Heart left ventricle (tissue), 16 donors: ENCODE results near the gene PLXNA3. TPM values are rescaled to one million over a fixed set of nuclear protein-coding genes. Genes with fewer than 3 reads are reported as not detected.
"Not testable (repeated sequence)": the region's sequence is repeated elsewhere in the genome, so short reads cannot be mapped to it uniquely, and the experiment has no call there.

ENCODE experiments used
- ATAC-seq, 4 donors: fragments of 200-7000 bp; cut with Tn5 transposase; one replicate each; pipeline ENCODE4 v1.9.1; 2020 to 2022; ENCODE audit warnings: moderate library complexity in 4 of 4, mild to moderate bottlenecking in 3 of 4, moderate number of reproducible peaks in 1 of 4
- DNase-seq, 5 donors: peaks; one replicate each; pipeline ENCODE4 v3.0.0-alpha.2; 2020
- H3K27ac ChIP-seq, 12 donors: fragments of 200-600 bp; sonication (generic) in 4 of 12; one replicate each; pipeline versions ENCODE4 v1.5.0 to v1.8.0; 2016 to 2022; ENCODE audit warnings: mild to moderate bottlenecking in 2 of 12
- H3K27me3 ChIP-seq, 9 donors: fragments of 200-600 bp; sonication (generic) in 2 of 9; one replicate each; pipeline versions ENCODE4 v1.5.1 to v1.8.0; 2016 to 2022; ENCODE audit warnings: mild to moderate bottlenecking in 3 of 9
- H3K36me3 ChIP-seq, 9 donors: fragments of 200-600 bp; sonication (generic) in 2 of 9; one replicate each; pipeline versions ENCODE4 v1.5.0 to v1.8.0; 2018 to 2022; ENCODE audit warnings: mild to moderate bottlenecking in 2 of 9
- H3K4me1 ChIP-seq, 12 donors: fragments of 200-600 bp; sonication (generic) in 4 of 12; one replicate each; pipeline versions ENCODE4 v1.5.0 to v1.8.0; 2016 to 2022; ENCODE audit warnings: mild to moderate bottlenecking in 3 of 12
- H3K4me3 ChIP-seq, 12 donors: fragments of 200-600 bp; sonication (generic) in 4 of 12; one replicate each; pipeline versions ENCODE4 v1.5.0 to v1.8.0; 2017 to 2022; ENCODE audit warnings: mild to moderate bottlenecking in 9 of 12, moderate library complexity in 4 of 12
- H3K9me3 ChIP-seq, 12 donors: fragments of 200-600 bp; sonication (generic) in 4 of 12; one replicate each; pipeline versions ENCODE4 v1.5.0 to v1.8.0; 2016 to 2022; ENCODE audit warnings: mild to moderate bottlenecking in 1 of 12
- CTCF ChIP-seq, 12 donors: fragments of 200-600 bp; sonication (generic) in 4 of 12; IDR thresholded peaks; one replicate each; pipeline versions ENCODE4 v1.5.0 to v1.8.0; 2018 to 2022; ENCODE audit warnings: antibody characterized with exemption in 12 of 12, mild to moderate bottlenecking in 5 of 12
- POLR2A ChIP-seq, 2 donors: fragments of 450-650 bp; IDR thresholded peaks; one replicate each; pipeline ENCODE4 v1.6.1; 2017; ENCODE audit warnings: antibody characterized with exemption in 2 of 2, mild to moderate bottlenecking in 2 of 2, moderate library complexity in 2 of 2
- WGBS, 4 donors: extraction: QIAGEN DNeasy Blood & Tissue Kit in 2 of 4; methylation state at CpG; one replicate each; pipeline versions ENCODE4 v1.1.5 to v1.1.7; 2013 to 2018; 5-methylcytosine and 5-hydroxymethylcytosine counted together
- intact Hi-C, 10 donors: fragments of 100-400 bp; cut with DNase I; formaldehyde crosslinking; loops; one replicate each; pipeline versions ENCODE4 v1.11.1 to v1.14.2; 2022
- polyA plus RNA-seq, 2 donors: library from polyadenylated mRNA; stranded (reverse); fragments of 200-250 nt; gene quantifications; one replicate each; pipeline ENCODE4 v1.2.3, GENCODE V29; 2013
- total RNA-seq, 9 donors: library from RNA; depleted of rRNA in 2 of 9; stranded (reverse); fragments of >200 nt in 2 of 9; fragmentation: NEBNext Ultra II Directional in 3 of 9; extraction: Animal tissue kit (Norgen Biotek cat#: 25700) in 3 of 9; gene quantifications; one replicate each; pipeline versions ENCODE4 v1.1.0 to v1.2.4, GENCODE V29; 2016 to 2023
- donor health status: ischemic (EF 13 %, LVEDD 7.1; RV severe dilation, severe dysfunction).
- donor health status: healthy with polysubstance abuse.
- donor health status: DM: no; HTN: yes; CAD: no.
- donor health status: DM: no; HTN: no; CAD: no.
- donor health status: ischemic (EF 25% LVEDD 6.9; RV normal size, moderate dysfunction).
- donor health status: ischemic (EF 25% LVEDD 5.7; RV mildly dilated, moderate dysfunction).
- donor health status: healthy.
- donor health status: DM: yes; HTN: yes; CAD: no.
- donor health status: ischemic (EF 35%, LVEDD 5.7; RV mildly dilated, moderate dysfunction).
- donor health status: nonischemic (EF 11% LVEDD 7.7; RV severe dilation, severe dysfunction).
- donor health status: DM: yes; HTN: yes; CAD: no.
- donor health status: PGD.
- donor health status: ischemic (EF 29% LVEDD 5.4; RV normal size, mild dysfunction).
- donor health status: nonischemic (EF 23%, LVEDD 6.1; RV moderate dilation, normal function).

PLXNA3 gene
- total and polyA plus RNA-seq, 11 donors: 4.7 to 46.6 (median 12.6) TPM

GRCh38 chrX:154495472-154495922 lies 37.4 kb downstream of the PLXNA3 start:
- no peak for TF ChIP-seq POLR2A (IDR thresholded peaks at IDR 0.05)
- TF ChIP-seq CTCF (IDR thresholded peaks at IDR 0.05): no peak
- H3K36me3 ChIP-seq: no peaks in the 10 kb centered on the region
- 73 to 81% (median 78%) methylated on average over 6 of the region's 6 CpGs for WGBS, 4 donors
- DNase-seq (no peak), ATAC-seq (no peak)
- intact Hi-C loops: no loop called here
- no peak overlapping the region for H3K4me3 ChIP-seq
- no peaks in the 10 kb centered on the region for H3K27me3 ChIP-seq
- no peak overlapping the region for H3K27ac ChIP-seq
- peaks cover 0 to 5% (median 0%) of the 10 kb centered on the region in 12 donors for H3K4me1 ChIP-seq
- H3K9me3 ChIP-seq: no peaks in the 10 kb centered on the region

- H3K27me3 ChIP-seq, H3K4me3 ChIP-seq, H3K27ac ChIP-seq, ATAC-seq, intact Hi-C loops, H3K9me3 ChIP-seq, H3K36me3 ChIP-seq, DNase-seq, H3K4me1 ChIP-seq: not testable (repeated sequence)
- 73 to 90% (median 84%) methylated on average over 4 of the region's 4 CpGs for WGBS, 4 donors
Observed at GRCh38 chrX:154496591-154497137, 38.6 kb downstream of the PLXNA3 start.

GRCh38 chrX:154501423-154501822 lies 43.3 kb downstream of the PLXNA3 start:
- ATAC-seq, intact Hi-C loops: not testable (repeated sequence)

GRCh38 chrX:154502098-154502497 lies 44.0 kb downstream of the PLXNA3 start:
- no peaks in the 10 kb centered on the region for H3K27me3 ChIP-seq
- H3K36me3 ChIP-seq: peaks cover 0 to 16% (median 6%) of the 10 kb centered on the region in 9 donors
- ATAC-seq (no peak), DNase-seq (no peak)
- TF ChIP-seq POLR2A (IDR thresholded peaks at IDR 0.05): no peak
- no peaks in the 10 kb centered on the region for H3K9me3 ChIP-seq
- 79 to 90% (median 85%) methylated on average over 8 of the region's 8 CpGs for WGBS, 4 donors
- H3K4me3 ChIP-seq: no peak overlapping the region
- H3K27ac ChIP-seq: no peak overlapping the region
- intact Hi-C loops: no loop called here
- H3K4me1 ChIP-seq: no peaks in the 10 kb centered on the region

More at GRCh38 chrX:154501423-154501822, 43.3 kb downstream of the PLXNA3 start:
- H3K27me3 ChIP-seq, DNase-seq, H3K4me1 ChIP-seq, H3K27ac ChIP-seq, H3K9me3 ChIP-seq, H3K4me3 ChIP-seq: not testable (repeated sequence)
- peaks cover 0 to 13% (median 0%) of the 10 kb centered on the region in 9 donors for H3K36me3 ChIP-seq
- WGBS, 4 donors: 91 to 97% (median 95%) methylated on average over 7 of the region's 7 CpGs

- no peak for ATAC-seq
- intact Hi-C loops: no loop called here
- no peak for DNase-seq
- Histone ChIP-seq H3K36me3 (peaks cover 0 to 20% (median 8%) of the 10 kb centered on the region in 9 donors), H3K9me3 (no peaks in the 10 kb centered on the region), H3K27me3 (no peaks in the 10 kb centered on the region), H3K4me1 (no peaks in the 10 kb centered on the region), H3K4me3 (no peak overlapping the region), H3K27ac (no peak overlapping the region)
- WGBS, 4 donors: 84 to 92% (median 86%) methylated on average over 3 of the region's 3 CpGs
- TF ChIP-seq POLR2A (IDR thresholded peaks at IDR 0.05): no peak
- TF ChIP-seq CTCF (IDR thresholded peaks at IDR 0.05): no peak
Observed at GRCh38 chrX:154502989-154503388, 44.9 kb downstream of the PLXNA3 start.

GRCh38 chrX:154505734-154506133 lies 47.7 kb downstream of the PLXNA3 start:
- Histone ChIP-seq H3K4me3 (no peak overlapping the region), H3K4me1 (no peaks in the 10 kb centered on the region), H3K9me3 (peaks cover 0 to 10% (median 0%) of the 10 kb centered on the region in 12 donors), H3K27ac (no peak overlapping the region), H3K27me3 (peaks cover 0 to 3% (median 0%) of the 10 kb centered on the region in 9 donors), H3K36me3 (peaks cover 0 to 29% (median 10%) of the 10 kb centered on the region in 9 donors)
- ATAC-seq (no peak), DNase-seq (no peak)
- 72 to 85% (median 77%) methylated on average over 5 to 12 of the region's 12 CpGs for WGBS, 4 donors
- no peak for TF ChIP-seq CTCF (IDR thresholded peaks at IDR 0.05)
- TF ChIP-seq POLR2A (IDR thresholded peaks at IDR 0.05): no peak
- intact Hi-C loops: no loop called here
